GM12878 (cell line): ENCODE data around the gene RIN2. TPM values are rescaled to one million over a fixed set of nuclear protein-coding genes. Genes with fewer than 3 reads are reported as not detected.
A peak's percentile ranks its signal among the peaks of the same experiment; 100 is the strongest.

Experiments
- ATAC-seq: fragments of 200-7000 bp; cut with Tn5 transposase; 3 replicates; pipeline ENCODE4 v1.9.1; 2020; ENCODE audit warnings: mild to moderate bottlenecking, moderate library complexity
- Bru-seq: library from RNA; stranded (reverse); fragments of 400-500 nt; gene quantifications from one replicate; lab custom pipeline; 2021; lab: Mats Ljungman, UMichigan
- BruChase-seq, 2 experiments: library from RNA; stranded (reverse); fragments of 400-500 nt; gene quantifications; one replicate each; lab custom pipeline; 2021; lab: Mats Ljungman, UMichigan
- BruUV-seq: library from RNA; stranded (reverse); fragments of 400-500 nt; replicated peaks from 2 replicates; lab custom pipeline; 2021; lab: Mats Ljungman, UMichigan
- CTCF ChIA-PET: fragments of 300-600 bp; sonication (Branson Sonifier 250); formaldehyde crosslinking; extraction: SDS; loops from one replicate; lab custom pipeline; 2021; ENCODE audit warnings: inconsistent platforms; lab: Yijun Ruan, JAX
- POLR2A ChIA-PET: fragments of 350-600 bp; formaldehyde crosslinking; extraction: SDS; loops from one replicate; lab custom pipeline; 2021; ENCODE audit warnings: inconsistent platforms; lab: Charles Lee
- RAD21 ChIA-PET: fragments of 300-600 bp; sonication (Branson Sonifier 250); formaldehyde crosslinking; loops from one replicate; lab custom pipeline; 2023; ENCODE audit warnings: antibody characterized with exemption; ENCODE audit not compliant: unreplicated experiment; lab: Charles Lee
- SMC1A ChIA-PET: fragments of 300-600 bp; sonication (Branson Sonifier 250); formaldehyde crosslinking; loops from one replicate; lab custom pipeline; 2023; ENCODE audit not compliant: unreplicated experiment, uncharacterized antibody; lab: Charles Lee
- DNase-seq: peaks from one replicate; pipeline ENCODE4 v3.0.0-alpha.2; 2011; ENCODE audit warnings: low read depth, low spot score
- FAIRE-seq: peaks from 3 replicates; lab custom pipeline; 2011; peaks lifted over from hg19 to GRCh38; lab: Jason Lieb, UNC
- H2AFZ ChIP-seq: 2 replicates; pipeline ENCODE4 v1.6.0; 2011; ENCODE audit warnings: low read depth, low read length, control low read depth; ENCODE audit not compliant: control insufficient read depth
- H3K27ac ChIP-seq: 2 replicates; pipeline ENCODE4 v1.5.1; 2011; ENCODE audit warnings: control low read depth; ENCODE audit not compliant: control insufficient read depth, insufficient read depth
- H3K27me3 ChIP-seq, 2 experiments: replicated peaks in 1 of 2; 2 replicates each; pipeline versions ENCODE4 v1.6.0 to v1.6.1; 2011; ENCODE audit warnings: low read length in 1 of 2; ENCODE audit not compliant: control insufficient read depth in 2 of 2, insufficient read depth in 2 of 2
- H3K36me3 ChIP-seq, 2 experiments: 2 replicates each; pipeline ENCODE4 v1.5.1; 2011; ENCODE audit warnings: low read length in 1 of 2; ENCODE audit not compliant: control insufficient read depth in 2 of 2, insufficient read depth in 2 of 2
- H3K4me1 ChIP-seq: 2 replicates; pipeline ENCODE4 v1.6.1; 2011; ENCODE audit warnings: mild to moderate bottlenecking, low read length, moderate library complexity, mixed read lengths; ENCODE audit not compliant: control insufficient read depth, insufficient read depth
- H3K4me2 ChIP-seq: 2 replicates; pipeline ENCODE4 v1.6.0; 2011; ENCODE audit warnings: control low read depth; ENCODE audit not compliant: control insufficient read depth, insufficient read depth
- H3K4me3 ChIP-seq: fragments of 200-600 bp; sonication (generic); 2 replicates; pipeline ENCODE4 v1.5.1; 2016
- H3K79me2 ChIP-seq: 2 replicates; pipeline ENCODE4 v1.6.0; 2011; ENCODE audit warnings: low read length; ENCODE audit not compliant: control insufficient read depth, insufficient read depth
- H3K9ac ChIP-seq: 2 replicates; pipeline ENCODE4 v1.8.0; 2011; ENCODE audit warnings: low read length, control low read depth, mixed read lengths; ENCODE audit not compliant: control insufficient read depth, insufficient read depth
- H3K9me3 ChIP-seq: replicated peaks from 3 replicates; pipeline ENCODE4 v1.5.1; 2011; ENCODE audit warnings: mild to moderate bottlenecking, low read length; ENCODE audit not compliant: control insufficient read depth, insufficient read depth
- H4K20me1 ChIP-seq: 2 replicates; pipeline ENCODE4 v1.6.0; 2011; ENCODE audit not compliant: control insufficient read depth, insufficient read depth
- HDAC2 ChIP-seq: fragments of 200-600 bp; sonication (generic); IDR thresholded peaks from 2 replicates; pipeline ENCODE4 v1.6.1; 2017
- NFYA ChIP-seq: IDR thresholded peaks from 2 replicates; pipeline ENCODE4 v1.6.1; 2011; ENCODE audit warnings: low read depth, mild to moderate bottlenecking, low read length, improper control_type of control experiment, borderline replicate concordance
- PML ChIP-seq: IDR thresholded peaks from 2 replicates; pipeline ENCODE4 v1.6.1; 2012; ENCODE audit warnings: low read length, inconsistent platforms
- POU2F2 ChIP-seq: IDR thresholded peaks from 3 replicates; pipeline ENCODE4 v1.6.1; 2011; ENCODE audit warnings: low read depth, mild to moderate bottlenecking, low read length, borderline replicate concordance
- SIN3A ChIP-seq: IDR thresholded peaks from 2 replicates; pipeline ENCODE4 v1.6.1; 2012; ENCODE audit warnings: low read depth, low read length, improper control_type of control experiment
- TARDBP ChIP-seq: IDR thresholded peaks from 2 replicates; pipeline ENCODE4 v1.6.1; 2016; ENCODE audit warnings: borderline replicate concordance
- TBL1XR1 ChIP-seq: IDR thresholded peaks from 2 replicates; pipeline ENCODE4 v1.6.1; 2012; ENCODE audit warnings: low read depth, low read length, improper control_type of control experiment
- TCF3 ChIP-seq: IDR thresholded peaks from 2 replicates; pipeline ENCODE4 v1.6.1; 2012; ENCODE audit warnings: low read depth, mild to moderate bottlenecking, low read length, borderline replicate concordance; ENCODE audit not compliant: insufficient read depth
- ZNF217 ChIP-seq: fragments of 450-650 bp; IDR thresholded peaks from 2 replicates; pipeline ENCODE4 v1.6.1; 2017; ENCODE audit warnings: antibody characterized with exemption, mild to moderate bottlenecking
- ZSCAN29 ChIP-seq: fragments of 450-650 bp; IDR thresholded peaks from 2 replicates; pipeline ENCODE4 v1.6.1; 2017; ENCODE audit warnings: mild to moderate bottlenecking, moderate library complexity
- WGBS: methylation state at CpG from one replicate; pipeline ENCODE4 v1.1.6; 2016; ENCODE audit warnings: low lambda C conversion rate; ENCODE audit not compliant: insufficient replicate concordance, insufficient coverage; ENCODE audit errors: missing lambda C conversion rate; 5-methylcytosine and 5-hydroxymethylcytosine counted together
- in situ Hi-C: fragments of 300-500 bp; cut with MboI; formaldehyde crosslinking; loops from 9 replicates; pipeline ENCODE4 v1.14.3; 2018; ENCODE audit warnings: mixed read lengths
- intact Hi-C: fragments of 100-400 bp; cut with micrococcal nuclease; formaldehyde crosslinking; loops from one replicate; pipeline ENCODE4 v1.14.2; 2022; ENCODE audit not compliant: unreplicated experiment
- long read RNA-seq, 2 experiments: library from polyadenylated mRNA; unstranded; transcript quantifications; one replicate each; pipeline ENCODE4 v2.0.0, GENCODE V29; 2019 to 2020
- polyA minus RNA-seq, 3 experiments: library from RNA; depleted of rRNA, polyadenylated mRNA; stranded (reverse); fragments of >200 nt; gene quantifications; 2 replicates each; pipeline ENCODE4 v1.2.3, GENCODE V29; 2011
- polyA plus RNA-seq, 11 experiments: library from polyadenylated mRNA; depleted of rRNA in 4 of 11; unstranded in 6 of 11; stranded (reverse) in 5 of 11; fragments of >200 nt; fragmentation: Nextera tagmentation in 4 of 11; fragmentation: Illumina TruSeq in 1 of 11; extraction: Ambion mirVana in 4 of 11; extraction: Trizol in 1 of 11; gene quantifications; 1 replicate in 1 of 11; 2 replicates in 10 of 11; pipeline versions ENCODE4 v1.2.1 to v1.2.3, GENCODE V29; 2011 to 2016; ENCODE audit warnings: inconsistent platforms in 2 of 11, missing spikeins in 2 of 11, low read depth in 1 of 11
- total RNA-seq, 4 experiments: library from RNA; depleted of rRNA in 3 of 4; stranded (reverse); fragments of >200 nt in 3 of 4; fragmentation: Illumina TruSeq in 1 of 4; extraction: Trizol in 1 of 4; gene quantifications; 2 replicates each; pipeline versions ENCODE4 v1.2.1 to v1.2.3, GENCODE V29; 2013 to 2021
- TF ChIP-seq, protein P1 (sequence below): IDR thresholded peaks from 2 replicates; pipeline ENCODE4 v1.6.1; 2012; ENCODE audit warnings: low read length, inconsistent platforms
- TF ChIP-seq, protein P2 (sequence below): fragments of 450-650 bp; IDR thresholded peaks from 2 replicates; pipeline ENCODE4 v1.6.1; 2018; ENCODE audit warnings: mild to moderate bottlenecking, low read depth, moderate library complexity; ENCODE audit not compliant: partially characterized antibody

Gene RIN2, protein sequence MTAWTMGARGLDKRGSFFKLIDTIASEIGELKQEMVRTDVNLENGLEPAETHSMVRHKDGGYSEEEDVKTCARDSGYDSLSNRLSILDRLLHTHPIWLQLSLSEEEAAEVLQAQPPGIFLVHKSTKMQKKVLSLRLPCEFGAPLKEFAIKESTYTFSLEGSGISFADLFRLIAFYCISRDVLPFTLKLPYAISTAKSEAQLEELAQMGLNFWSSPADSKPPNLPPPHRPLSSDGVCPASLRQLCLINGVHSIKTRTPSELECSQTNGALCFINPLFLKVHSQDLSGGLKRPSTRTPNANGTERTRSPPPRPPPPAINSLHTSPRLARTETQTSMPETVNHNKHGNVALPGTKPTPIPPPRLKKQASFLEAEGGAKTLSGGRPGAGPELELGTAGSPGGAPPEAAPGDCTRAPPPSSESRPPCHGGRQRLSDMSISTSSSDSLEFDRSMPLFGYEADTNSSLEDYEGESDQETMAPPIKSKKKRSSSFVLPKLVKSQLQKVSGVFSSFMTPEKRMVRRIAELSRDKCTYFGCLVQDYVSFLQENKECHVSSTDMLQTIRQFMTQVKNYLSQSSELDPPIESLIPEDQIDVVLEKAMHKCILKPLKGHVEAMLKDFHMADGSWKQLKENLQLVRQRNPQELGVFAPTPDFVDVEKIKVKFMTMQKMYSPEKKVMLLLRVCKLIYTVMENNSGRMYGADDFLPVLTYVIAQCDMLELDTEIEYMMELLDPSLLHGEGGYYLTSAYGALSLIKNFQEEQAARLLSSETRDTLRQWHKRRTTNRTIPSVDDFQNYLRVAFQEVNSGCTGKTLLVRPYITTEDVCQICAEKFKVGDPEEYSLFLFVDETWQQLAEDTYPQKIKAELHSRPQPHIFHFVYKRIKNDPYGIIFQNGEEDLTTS
- total RNA-seq (2013; cell fraction: nucleolus; rRNA removed), result 1.3 and 2.0 TPM in 2 replicates
- total RNA-seq (2014; rRNA removed) (7.2 and 8.0 TPM in 2 replicates), total RNA-seq (2014; rRNA removed; fragmentation: Illumina TruSeq; extraction: Trizol) (5.1 and 5.4 TPM in 2 replicates), total RNA-seq (2021) (8.5 and 10.7 TPM in 2 replicates), polyA plus RNA-seq (2011; rRNA removed) (0.68 and 0.75 TPM in 2 replicates), polyA plus RNA-seq (2014; fragmentation: Illumina TruSeq; extraction: Trizol) (3.2 and 4.1 TPM in 2 replicates), polyA plus RNA-seq (2014; fragmentation: Nextera tagmentation; extraction: Ambion mirVana) (1 to 10 TPM; 3.6 to 5.5 TPM), polyA plus RNA-seq (2014; rRNA removed) (2.9 and 3.4 TPM in 2 replicates), polyA plus RNA-seq (2016; fragmentation: Nextera tagmentation; extraction: Ambion mirVana) (1 to 10 TPM; 4.4 to 4.6 TPM), polyA minus RNA-seq (2011; rRNA and poly(A)+ RNA removed) (1.5 and 2.5 TPM in 2 replicates), Bru-seq, nascent RNA (percentile 38 among the genes with signal in this experiment), BruChase-seq, experiment 1, labeled RNA remaining after a 6-hour chase (percentile 24 among the genes with signal in this experiment), BruChase-seq, experiment 2, labeled RNA remaining after a 2-hour chase (percentile 26 among the genes with signal in this experiment)
- polyA plus RNA-seq (2011; ENCODE audit: low read depth), result not detected
- 0.28 and 0.46 TPM in 2 replicates for polyA plus RNA-seq (2011; cell fraction: cytosol; rRNA removed)
- polyA plus RNA-seq (2011; cell fraction: nucleus; rRNA removed), result 0.54 and 0.90 TPM in 2 replicates
- 0.04 and 0.15 TPM in 2 replicates for polyA plus RNA-seq (2012)
- 0.62 TPM in 1 of 2 replicates, not detected in the other for polyA minus RNA-seq (2011; cell fraction: cytosol; rRNA and poly(A)+ RNA removed)
- 0.73 and 1.4 TPM in 2 replicates for polyA minus RNA-seq (2011; cell fraction: nucleus; rRNA and poly(A)+ RNA removed)
- long read RNA-seq, experiment 1, partial matches to known transcripts, result 0 of 1 reads
- long read RNA-seq, experiment 1, other reads (novel, unspliced or antisense), result 1 of 1 reads
- long read RNA-seq, experiment 2, partial matches to known transcripts, result 0 of 1 reads
- long read RNA-seq, experiment 2, other reads (novel, unspliced or antisense), result 1 of 1 reads

DNA sequence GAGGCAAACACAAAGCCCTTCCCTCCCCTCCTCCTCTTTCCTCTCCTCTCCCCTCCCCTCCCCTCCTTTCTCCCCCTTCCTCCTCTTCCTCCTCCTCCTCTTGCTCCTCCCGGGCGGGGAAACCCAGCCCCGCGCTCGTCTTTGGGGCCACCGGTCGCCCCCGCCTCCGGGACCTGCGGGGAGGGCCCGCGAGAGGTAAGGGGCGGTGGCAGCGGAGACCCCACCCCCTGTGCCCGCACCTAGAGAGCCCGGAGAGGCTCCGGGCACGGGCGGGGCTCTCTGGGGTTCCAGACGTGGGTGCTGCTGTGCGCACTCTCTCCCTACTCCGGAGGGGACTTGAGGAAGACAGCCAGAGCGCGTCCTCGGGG is at the start of gene RIN2:
Gene RIN2 (plus strand): TSS at position 126 of the 368 bp plus-strand sequence. CDS start 131,344 bp downstream, outside the sequence.
- no peak within 1 kb of the TSS for H3K27ac ChIP-seq
- no peak for DNase-seq
- intact Hi-C loops, result no loop called here
- no peaks in the 10 kb centered on the region for H3K79me2 ChIP-seq
- no peak for FAIRE-seq
- ChIA-PET POLR2A (interaction anchor here (0.6 to 1.8 kb wide), 2 partner anchors 49 to 158 kb away, joined by 4 to 5 read pairs; no protein-coding TSS in a partner anchor), RAD21 (interaction anchor here (0.8 to 2.5 kb wide), 4 partner anchors 14 to 23 kb away, joined by 4 to 13 read pairs (median 6); no protein-coding TSS in a partner anchor), SMC1A (interaction anchor here (0.6 to 2.7 kb wide), 4 partner anchors 12 to 55 kb away, joined by 3 to 10 read pairs (median 6); no protein-coding TSS in a partner anchor), CTCF (interaction anchor here (0.9 to 1.7 kb wide), 3 partner anchors 16 to 22 kb away, joined by 3 to 5 read pairs (median 4); no protein-coding TSS in a partner anchor)
- H3K36me3 ChIP-seq, result no peaks in the 10 kb centered on the region
- H3K9ac ChIP-seq, result no peak within 1 kb of the TSS
- H3K4me1 ChIP-seq, result no peaks in the 10 kb centered on the region
- in situ Hi-C loops, result no loop called here
- H3K4me2 ChIP-seq, result no peak within 1 kb of the TSS
- no peaks in the 10 kb centered on the region for H4K20me1 ChIP-seq
- WGBS, result under 1% methylated on average over 19 of the region's 25 CpGs
- peaks cover 12 to 15% of the 10 kb centered on the region in 2 experiments for H3K27me3 ChIP-seq
- no peak within 1 kb of the TSS for H3K4me3 ChIP-seq
- ATAC-seq, result peak; percentile 48
- H2AFZ ChIP-seq, result no peak within 1 kb of the TSS
- no peaks in the 10 kb centered on the region for H3K9me3 ChIP-seq
- no TSS peak for BruUV-seq
- TF ChIP-seq TBL1XR1, result no peak
- TF ChIP-seq, protein P1, sequence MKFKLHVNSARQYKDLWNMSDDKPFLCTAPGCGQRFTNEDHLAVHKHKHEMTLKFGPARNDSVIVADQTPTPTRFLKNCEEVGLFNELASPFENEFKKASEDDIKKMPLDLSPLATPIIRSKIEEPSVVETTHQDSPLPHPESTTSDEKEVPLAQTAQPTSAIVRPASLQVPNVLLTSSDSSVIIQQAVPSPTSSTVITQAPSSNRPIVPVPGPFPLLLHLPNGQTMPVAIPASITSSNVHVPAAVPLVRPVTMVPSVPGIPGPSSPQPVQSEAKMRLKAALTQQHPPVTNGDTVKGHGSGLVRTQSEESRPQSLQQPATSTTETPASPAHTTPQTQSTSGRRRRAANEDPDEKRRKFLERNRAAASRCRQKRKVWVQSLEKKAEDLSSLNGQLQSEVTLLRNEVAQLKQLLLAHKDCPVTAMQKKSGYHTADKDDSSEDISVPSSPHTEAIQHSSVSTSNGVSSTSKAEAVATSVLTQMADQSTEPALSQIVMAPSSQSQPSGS, result no peak
- TF ChIP-seq PML, result no peak
- TF ChIP-seq, protein P2, sequence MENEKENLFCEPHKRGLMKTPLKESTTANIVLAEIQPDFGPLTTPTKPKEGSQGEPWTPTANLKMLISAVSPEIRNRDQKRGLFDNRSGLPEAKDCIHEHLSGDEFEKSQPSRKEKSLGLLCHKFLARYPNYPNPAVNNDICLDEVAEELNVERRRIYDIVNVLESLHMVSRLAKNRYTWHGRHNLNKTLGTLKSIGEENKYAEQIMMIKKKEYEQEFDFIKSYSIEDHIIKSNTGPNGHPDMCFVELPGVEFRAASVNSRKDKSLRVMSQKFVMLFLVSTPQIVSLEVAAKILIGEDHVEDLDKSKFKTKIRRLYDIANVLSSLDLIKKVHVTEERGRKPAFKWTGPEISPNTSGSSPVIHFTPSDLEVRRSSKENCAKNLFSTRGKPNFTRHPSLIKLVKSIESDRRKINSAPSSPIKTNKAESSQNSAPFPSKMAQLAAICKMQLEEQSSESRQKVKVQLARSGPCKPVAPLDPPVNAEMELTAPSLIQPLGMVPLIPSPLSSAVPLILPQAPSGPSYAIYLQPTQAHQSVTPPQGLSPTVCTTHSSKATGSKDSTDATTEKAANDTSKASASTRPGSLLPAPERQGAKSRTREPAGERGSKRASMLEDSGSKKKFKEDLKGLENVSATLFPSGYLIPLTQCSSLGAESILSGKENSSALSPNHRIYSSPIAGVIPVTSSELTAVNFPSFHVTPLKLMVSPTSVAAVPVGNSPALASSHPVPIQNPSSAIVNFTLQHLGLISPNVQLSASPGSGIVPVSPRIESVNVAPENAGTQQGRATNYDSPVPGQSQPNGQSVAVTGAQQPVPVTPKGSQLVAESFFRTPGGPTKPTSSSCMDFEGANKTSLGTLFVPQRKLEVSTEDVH, result no peak
- no peak for TF ChIP-seq NFYA
- TF ChIP-seq TARDBP, result no peak
- TF ChIP-seq POU2F2, result no peak
- no peak for TF ChIP-seq SIN3A
- TF ChIP-seq TCF3, result no peak
- no peak for TF ChIP-seq ZSCAN29
- no peak for TF ChIP-seq HDAC2
- TF ChIP-seq ZNF217, result no peak
